Tibial nerve (tissue), 3 donors: ENCODE data around the gene ZW10.
"Not testable (repeated sequence)": the region's sequence is repeated elsewhere in the genome, so short reads cannot be mapped to it uniquely, and the experiment has no call there.

Experiments
- CTCF ChIP-seq, 5 experiments: fragments of 200-600 bp in 3 of 5; fragments of 450-650 bp in 2 of 5; sonication (generic) in 3 of 5; IDR thresholded peaks; one replicate each; pipeline ENCODE4 v1.5.1; 2016 to 2019; ENCODE audit warnings: antibody characterized with exemption in 5 of 5, mild to moderate bottlenecking in 3 of 5, moderate library complexity in 2 of 5
- POLR2A ChIP-seq, 2 donors: fragments of 450-650 bp; IDR thresholded peaks; one replicate each; pipeline ENCODE4 v1.6.1; 2017; ENCODE audit warnings: antibody characterized with exemption in 2 of 2, mild to moderate bottlenecking in 2 of 2, moderate library complexity in 2 of 2

GRCh38 chr11:113789016-113789415 is 15.5 kb upstream of the ZW10 start:
- TF ChIP-seq CTCF, POLR2A (IDR thresholded peaks at IDR 0.05): not testable (repeated sequence)
